IPS DF 4.7 (cell line): ENCODE results near the gene TEAD3.
"Not testable (repeated sequence)": the region's sequence is repeated elsewhere in the genome, so short reads cannot be mapped to it uniquely, and the experiment has no call there.

Experiments
- DNase-seq: peaks from one replicate; pipeline ENCODE4 v3.0.0-alpha.2; 2013; ENCODE audit warnings: low spot score; ENCODE audit errors: extremely low read depth

The TEAD3 gene

DNA sequence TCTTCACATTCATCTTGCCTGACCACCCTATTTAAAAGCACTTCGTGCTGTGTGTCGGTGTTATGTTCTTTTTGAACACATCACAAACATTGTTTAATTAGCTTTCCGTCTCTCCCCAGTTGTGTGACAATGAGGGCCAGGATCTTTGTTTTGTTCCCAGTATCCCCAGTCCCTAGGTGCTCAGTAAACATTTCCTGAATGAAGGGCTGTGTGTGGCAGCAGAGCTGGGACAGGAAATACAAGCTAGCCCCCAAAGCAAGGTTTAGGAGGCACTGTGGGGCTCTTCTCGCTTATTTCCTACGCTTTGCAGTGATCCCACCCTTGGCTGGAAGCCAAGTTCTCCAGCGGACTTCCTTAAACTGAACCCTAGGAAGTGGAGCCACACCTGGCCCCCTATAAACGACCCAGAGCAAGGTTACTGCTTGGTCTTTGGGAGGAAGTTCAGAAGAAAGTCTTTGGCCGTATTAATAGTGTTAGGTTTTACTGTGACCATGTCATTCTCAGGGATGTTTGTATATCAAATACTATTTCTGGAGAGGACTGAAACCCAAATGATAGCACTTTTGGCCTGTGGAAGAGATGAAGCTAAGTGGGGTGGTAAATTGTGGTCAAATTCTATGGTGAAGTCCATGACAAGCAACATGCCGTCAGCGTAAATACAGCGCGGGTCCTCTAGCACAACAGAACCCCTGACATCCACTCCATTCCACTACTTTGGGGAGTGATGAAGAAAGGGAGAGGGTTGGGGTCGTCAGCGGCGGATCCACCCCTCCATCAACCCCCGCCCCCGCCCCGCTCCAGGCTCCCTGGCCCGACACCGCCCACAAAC is 45.3 kb downstream of the TEAD3 start:
- DNase-seq = no peak

DNA sequence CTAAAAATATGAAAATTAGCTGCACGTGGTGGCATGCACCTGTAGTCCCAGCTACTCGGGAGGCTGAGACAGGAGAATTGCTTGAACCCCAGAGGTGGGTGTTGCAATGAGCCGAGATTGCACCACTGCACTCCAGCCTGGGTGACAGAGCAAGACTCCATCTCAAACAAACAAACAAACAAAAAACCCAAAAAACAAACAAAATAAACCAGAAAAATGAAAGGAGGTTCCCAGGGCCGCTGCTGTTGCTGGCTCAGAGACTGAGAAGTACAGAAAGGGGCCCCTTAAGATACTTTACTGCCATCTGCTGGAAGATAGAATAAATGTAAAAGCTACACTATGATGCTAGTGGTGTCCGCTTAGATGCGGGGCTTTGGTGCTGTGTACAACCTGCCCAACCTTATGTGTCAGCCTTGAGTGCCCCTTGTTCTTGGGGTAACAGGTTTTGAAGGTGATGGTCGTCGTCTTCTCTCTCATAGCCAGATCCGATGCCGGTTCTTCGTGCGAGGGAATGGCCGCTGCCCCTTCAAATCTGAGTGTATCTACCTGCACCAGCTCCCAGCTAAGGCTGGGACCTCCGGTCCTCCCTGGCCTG is 47.5 kb downstream of the TEAD3 start:
- DNase-seq = no peak

DNA sequence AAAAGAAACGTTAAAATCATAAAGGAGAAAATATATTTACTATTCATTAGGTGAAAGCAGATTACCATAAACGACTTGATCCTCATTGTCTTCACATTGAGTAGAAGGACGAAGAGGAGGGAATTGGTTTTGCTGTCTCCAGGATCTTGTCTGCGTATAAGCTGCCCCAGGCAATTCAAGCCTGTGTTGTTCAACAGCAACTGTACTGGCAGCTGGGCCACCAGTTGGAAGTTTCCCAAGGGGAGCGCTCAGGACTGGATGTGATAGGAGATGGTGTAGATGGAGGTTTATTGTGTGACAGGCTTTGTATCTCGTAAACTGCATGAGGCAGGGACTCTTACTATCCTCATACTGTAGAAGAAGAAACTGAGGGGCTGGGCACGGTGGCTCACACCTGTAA is 48.7 kb downstream of the TEAD3 start:
- no peak for DNase-seq

- no peak for DNase-seq
Measured at GRCh38 chr6:35445691-35446090, 51.2 kb downstream of the TEAD3 start.

GRCh38 chr6:35443341-35444030 is 53.4 kb downstream of the TEAD3 start:
- no peak for DNase-seq

DNA sequence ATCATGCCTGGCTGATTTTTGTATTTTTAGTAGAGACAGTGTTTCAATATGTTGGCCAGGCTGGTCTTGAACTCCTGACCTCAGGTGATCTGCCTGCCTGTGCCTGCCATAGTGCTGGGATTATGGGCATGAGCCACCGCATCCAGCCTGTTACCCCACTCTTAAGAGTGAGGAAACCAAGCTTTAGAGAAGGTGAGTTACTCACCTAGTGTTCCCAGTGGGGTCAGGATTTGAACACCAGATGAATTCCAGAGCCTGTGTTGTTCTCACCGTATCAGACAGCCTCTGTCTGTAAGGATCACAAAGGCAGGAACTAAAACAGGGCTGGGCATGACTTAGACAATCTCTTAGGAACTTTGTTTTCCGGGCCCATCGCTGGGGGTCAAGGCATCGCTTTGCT is 54.2 kb downstream of the TEAD3 start:
- DNase-seq = no peak

GRCh38 chr6:35441642-35442041 is 55.2 kb downstream of the TEAD3 start:
- DNase-seq = no peak

DNA sequence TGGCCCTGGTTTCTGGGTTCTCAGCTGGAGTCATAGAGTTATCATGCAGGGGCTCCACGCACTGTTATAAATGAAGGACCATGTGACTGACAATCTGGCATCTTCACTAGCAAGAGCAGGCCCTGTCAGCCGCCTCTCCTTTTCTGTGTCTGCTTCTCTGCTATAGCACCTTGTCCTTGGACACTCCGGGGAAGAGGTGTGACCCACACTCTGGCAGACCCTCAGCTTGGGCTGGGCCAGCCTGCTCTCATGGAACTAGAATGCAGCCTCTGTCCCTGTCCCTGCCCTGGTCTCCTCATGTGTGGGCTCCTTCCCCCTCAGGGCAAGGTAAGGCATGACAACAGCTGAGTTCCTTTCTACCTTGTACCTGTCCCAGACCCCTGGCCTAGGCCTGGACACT is 55.7 kb downstream of the TEAD3 start:
- no peak for DNase-seq

DNA sequence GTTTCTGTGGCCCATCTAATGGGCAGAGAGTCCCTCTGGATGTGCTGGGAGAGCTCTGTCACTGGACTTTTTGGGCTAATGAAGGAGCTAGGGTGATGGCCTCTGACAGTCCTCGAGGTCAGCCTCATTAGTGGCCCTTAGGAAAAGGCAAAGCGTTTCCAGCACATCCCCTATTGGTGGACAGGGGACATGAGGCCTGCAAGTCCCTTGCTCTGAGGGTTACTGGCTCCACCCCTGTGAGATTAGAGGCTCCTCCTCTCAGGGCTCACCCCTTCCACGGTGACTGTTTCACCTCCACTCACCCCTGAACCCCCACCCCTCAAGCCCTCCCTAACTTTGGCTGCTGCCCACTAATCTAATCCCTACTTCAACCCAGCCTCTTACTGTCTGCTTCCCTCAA is 57.6 kb downstream of the TEAD3 start:
- no peak for DNase-seq

- not testable (repeated sequence) for DNase-seq
Measured at GRCh38 chr6:35438378-35439065, 58.4 kb downstream of the TEAD3 start.

- DNase-seq = no peak
Measured at GRCh38 chr6:35436071-35436857, 60.6 kb downstream of the TEAD3 start.

DNA sequence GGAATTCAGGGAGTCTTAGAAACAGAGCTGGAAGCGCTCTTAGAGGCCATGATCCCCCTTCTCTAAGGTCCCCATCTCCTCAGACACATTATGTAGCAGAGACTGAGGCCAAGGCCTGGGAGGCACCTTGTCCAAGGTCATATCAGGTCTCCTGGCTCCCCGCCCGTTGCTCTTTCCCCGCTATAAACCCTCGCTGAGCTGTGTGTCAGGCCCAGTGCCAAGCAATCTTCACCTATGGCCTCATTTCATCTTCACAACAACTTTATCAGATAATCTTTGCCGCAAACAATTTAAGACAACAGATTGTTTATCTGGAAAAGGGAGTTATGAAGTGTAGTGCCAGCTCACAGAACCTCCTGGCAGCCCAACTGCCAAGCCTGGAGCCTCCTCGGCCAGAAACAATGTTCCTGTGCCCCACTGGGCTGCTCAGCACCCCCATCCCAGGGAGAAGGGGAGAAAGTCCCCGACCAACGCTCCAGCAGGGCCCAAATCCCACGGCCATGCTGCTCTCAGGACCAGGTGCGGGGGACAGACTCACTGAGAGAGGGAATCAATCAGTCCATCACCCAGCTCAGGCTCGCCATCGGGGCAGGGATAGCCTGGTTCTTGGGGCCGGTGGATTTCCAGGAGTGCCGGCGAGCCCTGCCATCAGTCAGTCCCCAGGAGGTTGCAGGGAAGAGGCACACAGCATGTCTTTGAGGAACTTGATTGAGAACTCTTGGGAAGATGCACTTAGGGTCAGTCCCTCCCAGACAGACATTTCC is 61.6 kb downstream of the TEAD3 start:
- DNase-seq = no peak

- DNase-seq = not testable (repeated sequence)
Measured at GRCh38 chr6:35432702-35433101, 64.2 kb downstream of the TEAD3 start.

DNA sequence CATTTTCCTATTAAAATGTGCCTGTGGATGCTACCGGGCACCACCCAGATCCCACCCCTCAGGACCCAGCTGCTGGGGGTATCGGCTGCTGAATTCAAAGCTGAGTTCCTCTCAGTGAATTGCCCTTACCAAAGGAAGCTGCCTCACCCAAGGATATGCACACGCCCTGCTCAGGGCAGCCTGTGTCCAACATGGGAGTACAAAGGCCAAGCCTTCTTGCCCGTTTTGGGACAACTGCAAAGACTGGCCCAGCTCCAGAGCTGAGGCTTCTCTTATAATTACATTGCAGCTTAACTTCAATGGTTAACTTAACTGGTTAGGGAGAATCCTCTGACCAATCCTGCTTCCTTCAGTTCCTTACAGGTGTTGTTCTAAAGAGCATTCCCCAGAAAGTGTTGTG is 64.6 kb downstream of the TEAD3 start:
- no peak for DNase-seq

DNA sequence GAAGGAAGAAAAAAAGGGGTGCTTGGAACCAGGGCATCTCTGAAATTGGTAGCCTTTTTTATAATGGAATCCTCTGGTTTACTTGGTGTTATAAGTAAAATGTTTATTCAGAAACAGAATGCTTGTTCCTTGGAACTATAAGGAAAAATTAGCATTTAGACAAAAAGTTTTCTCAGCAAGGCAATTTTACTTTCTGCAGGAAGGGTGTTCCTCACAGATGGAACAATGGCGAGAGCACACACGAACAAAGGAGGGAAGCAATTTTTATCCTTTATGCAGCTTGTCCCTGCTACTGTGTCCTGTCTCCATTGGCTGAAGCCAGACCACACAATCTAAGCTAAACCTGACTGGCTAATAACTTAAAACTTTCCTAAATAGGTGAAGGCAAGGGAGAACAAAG is 67.4 kb downstream of the TEAD3 start:
- DNase-seq = no peak

- DNase-seq = no peak
Measured at GRCh38 chr6:35428421-35429149, 68.3 kb downstream of the TEAD3 start.

- no peak for DNase-seq
Measured at GRCh38 chr6:35427851-35428321, 69.0 kb downstream of the TEAD3 start.

DNA sequence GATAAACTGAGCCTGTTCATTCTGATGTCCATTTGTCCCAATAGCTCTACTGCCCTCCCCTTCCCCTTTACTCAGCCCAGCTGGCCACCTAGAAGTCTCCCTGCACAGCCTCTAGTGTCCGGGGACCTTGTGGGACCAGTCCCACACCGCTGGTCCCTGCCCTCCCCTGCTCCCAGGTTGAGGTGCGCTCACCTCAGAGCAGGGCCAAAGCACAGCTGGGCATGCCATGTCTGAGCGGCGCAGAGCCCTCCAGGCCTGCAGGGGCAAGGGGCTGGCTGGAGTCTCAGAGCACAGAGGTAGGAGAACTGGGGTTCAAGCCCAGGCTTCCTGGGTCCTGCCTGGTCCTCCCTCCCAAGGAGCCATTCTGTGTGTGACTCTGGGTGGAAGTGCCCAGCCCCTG is 69.4 kb downstream of the TEAD3 start:
- no peak for DNase-seq

DNA sequence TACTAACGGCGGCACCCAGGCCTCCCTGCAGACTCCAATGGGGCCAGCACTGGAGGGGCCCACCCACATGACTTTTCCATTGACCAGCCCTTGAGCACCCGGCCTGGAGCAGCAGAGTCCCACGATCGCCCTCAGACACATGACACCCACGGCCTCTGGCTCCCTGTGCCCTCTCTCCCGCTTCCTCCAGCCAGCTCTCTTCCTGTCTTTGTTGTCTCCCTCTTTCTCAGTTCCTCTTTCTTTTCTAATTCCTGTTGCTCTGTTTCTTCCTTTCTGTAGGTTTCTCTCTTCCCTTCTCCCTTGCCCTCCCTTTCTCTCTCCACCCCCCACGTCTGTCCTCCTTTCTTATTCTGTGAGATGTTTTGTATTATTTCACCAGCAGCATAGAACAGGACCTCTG is 70.8 kb downstream of the TEAD3 start:
- DNase-seq = no peak

- DNase-seq = no peak
Measured at GRCh38 chr6:35425284-35425683, 71.6 kb downstream of the TEAD3 start.
